Activated B cell treated with CpG ODN at 0.5 μM for 24 hours (primary cell): ENCODE results near the gene HOXC12. TPM values are rescaled to one million over a fixed set of nuclear protein-coding genes. Genes with fewer than 3 reads are reported as not detected.

Experiments used
- ATAC-seq: fragments of 200-7000 bp; cut with Tn5 transposase; one replicate; pipeline ENCODE4 v1.10.0; 2021; ENCODE audit warnings: low read depth, mild to moderate bottlenecking, moderate library complexity
- CTCF ChIA-PET: fragments of 350-600 bp; sonication (Branson Sonifier 250); formaldehyde crosslinking; loops from one replicate; lab custom pipeline; 2021; ENCODE audit warnings: antibody characterized with exemption; lab: Charles Lee
- POLR2A ChIA-PET: fragments of 350-600 bp; sonication (Branson Sonifier 250); formaldehyde crosslinking; loops from one replicate; lab custom pipeline; 2021; ENCODE audit warnings: antibody characterized with exemption; lab: Charles Lee
- DNase-seq: peaks from one replicate; pipeline ENCODE4 v3.0.0; 2022
- H3K27ac Mint-ChIP-seq: one replicate; pipeline ENCODE4 v1.8.0; 2020; ENCODE audit warnings: mixed read lengths
- H3K27me3 Mint-ChIP-seq: one replicate; pipeline ENCODE4 v1.8.0; 2021; ENCODE audit warnings: mixed read lengths
- H3K36me3 Mint-ChIP-seq: one replicate; pipeline ENCODE4 v1.8.0; 2021; ENCODE audit warnings: low read depth, mixed read lengths
- H3K4me1 Mint-ChIP-seq: one replicate; pipeline ENCODE4 v1.8.0; 2021; ENCODE audit warnings: mixed read lengths
- H3K4me3 Mint-ChIP-seq: one replicate; pipeline ENCODE4 v1.8.0; 2020; ENCODE audit warnings: mild to moderate bottlenecking, mixed read lengths
- H3K9me3 Mint-ChIP-seq: one replicate; pipeline ENCODE4 v1.8.0; 2020; ENCODE audit warnings: mixed read lengths
- CTCF ChIP-seq: fragments of 200-600 bp; IDR thresholded peaks from one replicate; pipeline ENCODE4 v1.8.0; 2022; ENCODE audit warnings: antibody characterized with exemption, mild to moderate bottlenecking
- intact Hi-C: fragments of 100-400 bp; cut with micrococcal nuclease; formaldehyde crosslinking; loops from one replicate; pipeline ENCODE4 v1.15.1; 2024
- total RNA-seq: library from RNA; stranded (reverse); gene quantifications from 2 replicates; pipeline ENCODE4 v1.2.3, GENCODE V29; 2022

Gene HOXC12
- total RNA-seq, 1 donor from 2014 or later = not detected

- Mint-ChIP-seq H3K4me1 (no peaks in the 10 kb centered on the region), H3K36me3 (no peaks in the 10 kb centered on the region), H3K27me3 (peaks cover 76% of the 10 kb centered on the region), H3K9me3 (no peaks in the 10 kb centered on the region), H3K27ac (no peak overlapping the region), H3K4me3 (no peak overlapping the region)
- ATAC-seq (no peak), DNase-seq (no peak)
- POLR2A ChIA-PET = no interaction called here
- intact Hi-C loops = no loop called here
- CTCF ChIA-PET = no interaction called here
- TF ChIP-seq CTCF = no peak
Measured at GRCh38 chr12:53941187-53941586, 13.5 kb upstream of the HOXC12 start.

DNA sequence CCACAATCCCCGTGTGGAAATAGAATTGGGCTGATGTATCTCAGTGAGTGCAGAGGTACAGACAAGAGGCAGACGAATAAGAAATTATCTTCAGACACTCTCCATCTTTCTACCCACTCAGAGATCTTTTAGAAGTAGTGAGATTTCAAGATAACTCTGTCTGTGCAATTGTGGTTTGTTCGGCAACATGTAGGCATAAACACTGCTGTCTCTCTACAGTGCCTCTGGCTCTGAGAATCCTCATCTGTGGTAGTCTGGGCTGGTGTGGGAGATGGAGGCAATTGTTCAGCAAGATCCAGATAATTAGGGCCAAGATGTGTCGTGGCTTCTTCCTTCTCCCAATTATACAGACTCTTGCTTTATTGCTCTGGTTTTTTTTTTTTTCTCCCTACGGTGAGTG, 13.0 kb upstream of the HOXC12 start:
- ATAC-seq = no peak
- intact Hi-C loops = no loop called here
- ChIA-PET CTCF (no interaction called here), POLR2A (no interaction called here)
- peaks cover 77% of the 10 kb centered on the region for H3K27me3 Mint-ChIP-seq
- H3K4me1 Mint-ChIP-seq = no peaks in the 10 kb centered on the region
- no peak overlapping the region for H3K27ac Mint-ChIP-seq
- no peak for DNase-seq
- no peaks in the 10 kb centered on the region for H3K9me3 Mint-ChIP-seq
- TF ChIP-seq CTCF = no peak
- H3K36me3 Mint-ChIP-seq = no peaks in the 10 kb centered on the region
- no peak overlapping the region for H3K4me3 Mint-ChIP-seq

GRCh38 chr12:53942467-53942997, 12.2 kb upstream of the HOXC12 start:
- H3K4me1 Mint-ChIP-seq = no peaks in the 10 kb centered on the region
- ChIA-PET POLR2A (no interaction called here), CTCF (no interaction called here)
- TF ChIP-seq CTCF = no peak
- no peaks in the 10 kb centered on the region for H3K9me3 Mint-ChIP-seq
- peaks cover 72% of the 10 kb centered on the region for H3K27me3 Mint-ChIP-seq
- H3K36me3 Mint-ChIP-seq = no peaks in the 10 kb centered on the region
- H3K27ac Mint-ChIP-seq = no peak overlapping the region
- DNase-seq = no peak
- intact Hi-C loops = no loop called here
- no peak overlapping the region for H3K4me3 Mint-ChIP-seq
- ATAC-seq = no peak

- ATAC-seq = no peak
- POLR2A ChIA-PET = no interaction called here
- no peaks in the 10 kb centered on the region for H3K36me3 Mint-ChIP-seq
- H3K27me3 Mint-ChIP-seq = peaks cover 78% of the 10 kb centered on the region
- TF ChIP-seq CTCF = no peak
- CTCF ChIA-PET = no interaction called here
- DNase-seq = no peak
- no peak overlapping the region for H3K27ac Mint-ChIP-seq
- intact Hi-C loops = no loop called here
- no peaks in the 10 kb centered on the region for H3K4me1 Mint-ChIP-seq
- no peak overlapping the region for H3K4me3 Mint-ChIP-seq
- H3K9me3 Mint-ChIP-seq = no peaks in the 10 kb centered on the region
Measured at GRCh38 chr12:53944209-53944608, 10.5 kb upstream of the HOXC12 start.

- Mint-ChIP-seq H3K36me3 (no peaks in the 10 kb centered on the region), H3K4me1 (no peaks in the 10 kb centered on the region), H3K27me3 (peaks cover 73% of the 10 kb centered on the region), H3K27ac (no peak overlapping the region), H3K4me3 (no peak overlapping the region), H3K9me3 (no peaks in the 10 kb centered on the region)
- CTCF ChIA-PET = no interaction called here
- no peak for TF ChIP-seq CTCF
- POLR2A ChIA-PET = no interaction called here
- intact Hi-C loops = no loop called here
- DNase-seq = no peak
- no peak for ATAC-seq
Measured at GRCh38 chr12:53944907-53945847, 9.5 kb upstream of the HOXC12 start.
